HepG2 (cell line): ENCODE measurements around the gene TVP23C. TPM values are rescaled to one million over a fixed set of nuclear protein-coding genes. Genes with fewer than 3 reads are reported as not detected.
A peak's percentile ranks its signal among the peaks of the same experiment; 100 is the strongest.

Experiments used
- ATAC-seq: fragments of 200-7000 bp; cut with Tn5 transposase; 3 replicates; pipeline ENCODE4 v1.9.1; 2020; ENCODE audit warnings: mild to moderate bottlenecking, moderate library complexity
- BruUV-seq: library from RNA; stranded (reverse); fragments of 400-500 nt; replicated peaks from 2 replicates; lab custom pipeline; 2021; lab: Mats Ljungman, UMichigan
- CTCF ChIA-PET: fragments of 300-600 bp; formaldehyde crosslinking; extraction: SDS; loops from one replicate; lab custom pipeline; 2021; ENCODE audit warnings: low total read pairs, inconsistent platforms, low intra/inter-chr PET ratio; lab: Yijun Ruan, JAX
- POLR2A ChIA-PET: fragments of 350-600 bp; sonication (Branson Sonifier 250); formaldehyde crosslinking; loops from one replicate; lab custom pipeline; 2020; ENCODE audit warnings: antibody characterized with exemption, inconsistent platforms; lab: Yijun Ruan, JAX
- DNase-seq: peaks from one replicate; pipeline ENCODE4 v3.0.0-alpha.2; 2015; ENCODE audit warnings: low spot score
- FAIRE-seq: peaks from 3 replicates; lab custom pipeline; 2011; peaks lifted over from hg19 to GRCh38; lab: Jason Lieb, UNC
- H2AFZ ChIP-seq: one replicate; pipeline ENCODE4 v1.6.1; 2011; ENCODE audit warnings: low read length, inconsistent platforms
- H3K27ac ChIP-seq: fragments of 300-600 bp; 3 replicates; pipeline ENCODE4 v1.8.0; 2011; ENCODE audit warnings: mixed run types, mild to moderate bottlenecking, mixed read lengths, low read length, inconsistent platforms; ENCODE audit not compliant: insufficient read depth; ENCODE audit errors: extremely low read length
- H3K27me3 ChIP-seq, 2 experiments: fragments of 200-600 bp in 1 of 2; 2 replicates in 1 of 2; 3 replicates in 1 of 2; pipeline versions ENCODE4 v1.6.0 to v1.8.0; 2011; ENCODE audit warnings: low read length in 2 of 2, mild to moderate bottlenecking in 2 of 2, moderate library complexity in 2 of 2, inconsistent platforms in 1 of 2; ENCODE audit not compliant: insufficient read depth in 2 of 2, control insufficient read depth in 1 of 2
- H3K36me3 ChIP-seq, 2 experiments: fragments of 200-600 bp in 1 of 2; replicated peaks in 1 of 2; 2 replicates in 1 of 2; 3 replicates in 1 of 2; pipeline versions ENCODE4 v1.5.1 to v1.8.0; 2011; ENCODE audit warnings: low read length in 2 of 2, inconsistent platforms in 1 of 2; ENCODE audit not compliant: insufficient read depth in 2 of 2, control insufficient read depth in 1 of 2
- H3K4me1 ChIP-seq: 2 replicates; pipeline ENCODE4 v1.5.1; 2012; ENCODE audit warnings: low read length, inconsistent platforms; ENCODE audit not compliant: insufficient read depth
- H3K4me2 ChIP-seq: 2 replicates; pipeline ENCODE4 v1.6.0; 2011; ENCODE audit warnings: low read depth, low read length, inconsistent platforms
- H3K4me3 ChIP-seq, 3 experiments: fragments of 200-600 bp in 1 of 3; sonication (generic), shearing (Covaris generic) in 1 of 3; replicated peaks in 1 of 3; 2 replicates each; pipeline ENCODE4 v1.5.1; 2011 to 2016; ENCODE audit warnings: low read length in 3 of 3, inconsistent platforms in 2 of 3, low read depth in 2 of 3, mild to moderate bottlenecking in 2 of 3, control low read depth in 1 of 3, mixed read lengths in 1 of 3; ENCODE audit not compliant: insufficient read depth in 1 of 3
- H3K79me2 ChIP-seq: one replicate; pipeline ENCODE4 v1.6.1; 2011; ENCODE audit warnings: low read length, inconsistent platforms; ENCODE audit not compliant: insufficient read depth
- H3K9ac ChIP-seq: 2 replicates; pipeline ENCODE4 v1.6.0; 2011; ENCODE audit warnings: mild to moderate bottlenecking, low read depth, low read length, inconsistent platforms; ENCODE audit not compliant: insufficient read depth
- H3K9me3 ChIP-seq: 2 replicates; pipeline ENCODE4 v1.5.1; 2012; ENCODE audit warnings: mild to moderate bottlenecking, low read length
- H4K20me1 ChIP-seq: 2 replicates; pipeline ENCODE4 v1.6.0; 2011; ENCODE audit warnings: inconsistent platforms, mild to moderate bottlenecking, low read length, moderate library complexity; ENCODE audit not compliant: insufficient read depth
- ESRRA ChIP-seq: sonication (generic); formaldehyde crosslinking; IDR thresholded peaks from 2 replicates; pipeline ENCODE4 v1.5.1; 2020; ENCODE audit warnings: mild to moderate bottlenecking, low read depth, missing genetic modification reagents
- NFRKB ChIP-seq: fragments of 450-650 bp; IDR thresholded peaks from 2 replicates; pipeline ENCODE4 v1.6.1; 2017
- SIX4 ChIP-seq: sonication (generic); formaldehyde crosslinking; IDR thresholded peaks from 2 replicates; pipeline ENCODE4 v1.4.0; 2020; ENCODE audit warnings: missing genetic modification reagents
- THYN1 ChIP-seq: sonication (generic); formaldehyde crosslinking; IDR thresholded peaks from 2 replicates; pipeline ENCODE4 v1.8.1; 2023; ENCODE audit warnings: low read depth, mild to moderate bottlenecking, moderate library complexity, missing genetic modification reagents, borderline replicate concordance
- ZKSCAN1 ChIP-seq: fragments of 150-350 bp; IDR thresholded peaks from 2 replicates; pipeline ENCODE4 v1.6.1; 2014; ENCODE audit warnings: low read length
- ZNF124 ChIP-seq: sonication (generic); formaldehyde crosslinking; IDR thresholded peaks from 2 replicates; pipeline ENCODE4 v1.4.0; 2020; ENCODE audit warnings: missing genetic modification reagents
- ZNF296 ChIP-seq: sonication (generic); formaldehyde crosslinking; conservative IDR thresholded peaks from 2 replicates; pipeline ENCODE4 v1.5.0; 2020; ENCODE audit warnings: mild to moderate bottlenecking, missing genetic modification reagents
- ZNF431 ChIP-seq: sonication (generic); formaldehyde crosslinking; IDR thresholded peaks from 2 replicates; pipeline ENCODE4 v1.9.0; 2022; ENCODE audit warnings: missing genetic modification reagents, low read depth, mild to moderate bottlenecking, borderline replicate concordance
- ZNF788 ChIP-seq: sonication (generic); formaldehyde crosslinking; IDR thresholded peaks from 2 replicates; pipeline ENCODE4 v1.5.0; 2020; ENCODE audit warnings: mild to moderate bottlenecking, missing genetic modification reagents, borderline replicate concordance
- WGBS: methylation state at CpG from one replicate; pipeline ENCODE4 v1.1.6; 2017; ENCODE audit warnings: low lambda C conversion rate; 5-methylcytosine and 5-hydroxymethylcytosine counted together
- in situ Hi-C: cut with HindIII; loops from 2 replicates; pipeline ENCODE4 v1.10.0; 2017; ENCODE audit warnings: low pct_unique_long_range_greater_than_20kb; ENCODE audit not compliant: extremely low pct_ligation_motif_present
- intact Hi-C: fragments of 100-400 bp; cut with micrococcal nuclease; formaldehyde crosslinking; loops from one replicate; pipeline ENCODE4 v1.10.0; 2022; ENCODE audit not compliant: unreplicated experiment
- polyA plus RNA-seq, 8 experiments: library from polyadenylated mRNA; depleted of rRNA in 3 of 8; stranded (reverse) in 7 of 8; unstranded in 1 of 8; fragments of >200 nt; fragmentation: Illumina TruSeq in 4 of 8; extraction: Trizol in 4 of 8; gene quantifications; 2 replicates each; pipeline versions ENCODE4 v1.2.1 to v1.2.3, GENCODE V29; 2011 to 2016; ENCODE audit warnings: low read depth in 4 of 8, missing spikeins in 1 of 8, mixed read lengths in 1 of 8; ENCODE audit not compliant: insufficient read depth in 1 of 8
- total RNA-seq, 5 experiments: library from RNA; depleted of rRNA; stranded (reverse); fragments of >200 nt; fragmentation: Illumina TruSeq; extraction: Trizol; gene quantifications; 2 replicates each; pipeline ENCODE4 v1.2.3, GENCODE V29; 2016; ENCODE audit warnings: low read depth in 1 of 5
- TF ChIP-seq, protein P1 (sequence below): sonication (generic); formaldehyde crosslinking; IDR thresholded peaks from 2 replicates; pipeline ENCODE4 v1.8.0; 2022; ENCODE audit warnings: missing genetic modification reagents, mild to moderate bottlenecking, inconsistent platforms, borderline replicate concordance
- TF ChIP-seq, protein P2 (sequence below): sonication (generic); formaldehyde crosslinking; IDR thresholded peaks from 2 replicates; pipeline ENCODE4 v1.5.0; 2020; ENCODE audit warnings: missing genetic modification reagents
- TF ChIP-seq, protein P3 (sequence below): IDR thresholded peaks from 2 replicates; pipeline ENCODE4 v1.6.1; 2016; ENCODE audit warnings: low read depth, borderline replicate concordance
- TF ChIP-seq, protein P4 (sequence below): sonication (generic); formaldehyde crosslinking; IDR thresholded peaks from 2 replicates; pipeline ENCODE4 v1.4.0; 2020; ENCODE audit warnings: missing genetic modification reagents

The TVP23C gene
- total and polyA plus RNA-seq, 2 of the 13 experiments (the other 11 are each of a cell fraction or from before 2014, with no cell fraction given), result 10.4 to 28.2 TPM

DNA sequence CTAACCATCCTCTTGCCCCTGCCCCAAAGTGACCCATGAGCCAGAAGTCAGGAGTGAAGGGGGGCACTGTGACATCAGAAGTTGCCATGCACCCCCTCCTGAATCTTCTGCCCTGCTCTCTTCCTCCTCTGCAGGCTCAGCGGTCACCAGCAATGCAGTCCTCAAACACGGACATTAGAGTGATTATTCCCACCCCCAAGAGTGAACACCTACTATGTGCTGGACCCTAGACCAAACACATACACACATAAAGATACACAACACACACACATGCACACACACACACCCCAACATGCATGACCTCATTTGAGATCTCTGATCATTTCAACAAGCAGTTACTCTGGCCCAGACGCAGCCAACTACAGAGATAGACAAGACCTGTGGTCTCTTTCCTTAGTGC is 95.7 kb downstream of the TVP23C start, which contains the start of gene CDRT4:
TSS of gene CDRT4 (minus strand) at position 30 of the 400 bp plus-strand sequence. CDS start 27,383 bp downstream, outside the sequence.
- in situ Hi-C loops (no loop called here), intact Hi-C loops (no loop called here)
- Histone ChIP-seq H3K9ac (no peak within 1 kb of the TSS), H3K4me2 (no peak within 1 kb of the TSS), H4K20me1 (no peaks in the 10 kb centered on the region), H3K27me3 (no peaks in the 10 kb centered on the region), H3K4me1 (0 out of 2 replicates have a peak, but pooled peaks cover 8% of the 10 kb centered on the region), H3K36me3 (peaks cover 0 to 4% of the 10 kb centered on the region in 2 experiments; a peak in 3 of 5 replicates), H3K27ac (no peak within 1 kb of the TSS), H3K79me2 (no peaks in the 10 kb centered on the region), H3K4me3 (no peak within 1 kb of the TSS), H3K9me3 (no peaks in the 10 kb centered on the region), H2AFZ (no peak within 1 kb of the TSS)
- CTCF ChIA-PET, result no interaction called here
- POLR2A ChIA-PET, result no interaction called here
- ATAC-seq, result no peak
- BruUV-seq, result no TSS peak
- WGBS, result 91% methylated on average over 3 of the region's 3 CpGs
- TF ChIP-seq ZKSCAN1, result peak; percentile 60; the same call in 1 of the 2 replicates
- no peak for TF ChIP-seq ZNF124
- DNase-seq, result no peak
- FAIRE-seq, result no peak

DNA sequence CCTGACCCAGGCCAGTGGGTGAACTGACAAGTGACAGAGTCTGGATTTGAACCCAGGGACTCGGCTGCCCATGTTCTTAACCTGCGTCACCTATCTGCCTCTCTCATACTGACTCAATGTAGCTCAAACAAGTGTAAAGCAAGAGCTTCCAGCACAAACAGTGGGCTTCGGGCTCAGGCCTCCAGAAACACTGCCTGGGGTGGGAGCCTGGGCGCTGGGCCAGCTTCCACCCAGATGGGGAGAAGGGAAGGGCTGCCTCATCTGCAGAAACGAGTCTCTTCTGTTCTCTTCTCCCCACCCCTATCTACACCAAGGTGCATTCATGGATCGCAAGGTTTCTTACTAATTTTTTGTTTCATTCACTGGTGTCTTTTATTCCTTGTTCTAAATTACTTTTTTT is 97.2 kb downstream of the TVP23C start:
- no peak overlapping the region for H2AFZ ChIP-seq

More for the DNA sequence above, 97.2 kb downstream of the TVP23C start:
- H4K20me1 ChIP-seq, result no peaks in the 10 kb centered on the region
- DNase-seq (no peak), ATAC-seq (no peak), FAIRE-seq (no peak)
- no peaks in the 10 kb centered on the region for H3K9me3 ChIP-seq
- in situ Hi-C loops (no loop called here), intact Hi-C loops (no loop called here)
- peaks cover 3% of the 10 kb centered on the region in 2 experiments; a peak in 3 of 5 replicates for H3K36me3 ChIP-seq
- H3K4me3 ChIP-seq, result no peak overlapping the region
- H3K9ac ChIP-seq, result no peak overlapping the region
- BruUV-seq, result no TSS peak
- POLR2A ChIA-PET, result no interaction called here
- 98% methylated on average over 5 of the region's 6 CpGs for WGBS
- no peaks in the 10 kb centered on the region for H3K79me2 ChIP-seq
- TF ChIP-seq, protein P1, sequence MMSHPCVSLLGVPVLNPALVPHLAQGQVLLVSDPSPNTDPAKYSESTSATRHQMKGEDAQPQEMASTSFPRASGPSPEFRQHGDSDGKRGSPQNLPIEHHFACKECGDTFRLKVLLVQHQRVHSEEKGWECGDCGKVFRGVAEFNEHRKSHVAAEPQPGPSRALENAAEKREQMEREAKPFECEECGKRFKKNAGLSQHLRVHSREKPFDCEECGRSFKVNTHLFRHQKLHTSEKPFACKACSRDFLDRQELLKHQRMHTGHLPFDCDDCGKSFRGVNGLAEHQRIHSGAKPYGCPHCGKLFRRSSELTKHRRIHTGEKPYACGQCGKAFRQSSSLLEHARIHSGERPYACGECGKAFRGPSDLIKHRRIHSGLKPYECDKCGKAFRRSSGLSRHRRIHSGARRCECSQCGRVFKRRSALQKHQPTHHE (CRISPR knock-in tag), result no peak
- TF ChIP-seq, protein P2, sequence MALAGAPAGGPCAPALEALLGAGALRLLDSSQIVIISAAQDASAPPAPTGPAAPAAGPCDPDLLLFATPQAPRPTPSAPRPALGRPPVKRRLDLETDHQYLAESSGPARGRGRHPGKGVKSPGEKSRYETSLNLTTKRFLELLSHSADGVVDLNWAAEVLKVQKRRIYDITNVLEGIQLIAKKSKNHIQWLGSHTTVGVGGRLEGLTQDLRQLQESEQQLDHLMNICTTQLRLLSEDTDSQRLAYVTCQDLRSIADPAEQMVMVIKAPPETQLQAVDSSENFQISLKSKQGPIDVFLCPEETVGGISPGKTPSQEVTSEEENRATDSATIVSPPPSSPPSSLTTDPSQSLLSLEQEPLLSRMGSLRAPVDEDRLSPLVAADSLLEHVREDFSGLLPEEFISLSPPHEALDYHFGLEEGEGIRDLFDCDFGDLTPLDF (CRISPR knock-in tag), result no peak
- TF ChIP-seq, protein P3, sequence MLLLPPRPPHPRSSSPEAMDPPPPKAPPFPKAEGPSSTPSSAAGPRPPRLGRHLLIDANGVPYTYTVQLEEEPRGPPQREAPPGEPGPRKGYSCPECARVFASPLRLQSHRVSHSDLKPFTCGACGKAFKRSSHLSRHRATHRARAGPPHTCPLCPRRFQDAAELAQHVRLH (CRISPR knock-in tag), result no peak
- TF ChIP-seq THYN1 (CRISPR knock-in tag), result no peak
- no peak for TF ChIP-seq ESRRA
- no peak for TF ChIP-seq ZNF788 (CRISPR knock-in tag)
- TF ChIP-seq, protein P4, sequence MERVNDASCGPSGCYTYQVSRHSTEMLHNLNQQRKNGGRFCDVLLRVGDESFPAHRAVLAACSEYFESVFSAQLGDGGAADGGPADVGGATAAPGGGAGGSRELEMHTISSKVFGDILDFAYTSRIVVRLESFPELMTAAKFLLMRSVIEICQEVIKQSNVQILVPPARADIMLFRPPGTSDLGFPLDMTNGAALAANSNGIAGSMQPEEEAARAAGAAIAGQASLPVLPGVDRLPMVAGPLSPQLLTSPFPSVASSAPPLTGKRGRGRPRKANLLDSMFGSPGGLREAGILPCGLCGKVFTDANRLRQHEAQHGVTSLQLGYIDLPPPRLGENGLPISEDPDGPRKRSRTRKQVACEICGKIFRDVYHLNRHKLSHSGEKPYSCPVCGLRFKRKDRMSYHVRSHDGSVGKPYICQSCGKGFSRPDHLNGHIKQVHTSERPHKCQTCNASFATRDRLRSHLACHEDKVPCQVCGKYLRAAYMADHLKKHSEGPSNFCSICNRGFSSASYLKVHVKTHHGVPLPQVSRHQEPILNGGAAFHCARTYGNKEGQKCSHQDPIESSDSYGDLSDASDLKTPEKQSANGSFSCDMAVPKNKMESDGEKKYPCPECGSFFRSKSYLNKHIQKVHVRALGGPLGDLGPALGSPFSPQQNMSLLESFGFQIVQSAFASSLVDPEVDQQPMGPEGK (CRISPR knock-in tag), result no peak
- TF ChIP-seq SIX4 (CRISPR knock-in tag), result no peak
- TF ChIP-seq ZNF296, result no peak
- TF ChIP-seq ZNF431, result no peak
- TF ChIP-seq NFRKB, result no peak
- TF ChIP-seq, all 625 proteins: peak for 0
- H3K27me3 ChIP-seq, result no peaks in the 10 kb centered on the region
- CTCF ChIA-PET, result no interaction called here
- H3K27ac ChIP-seq, result no peak overlapping the region
- 0 out of 2 replicates have a peak, but pooled peaks cover 8% of the 10 kb centered on the region for H3K4me1 ChIP-seq
- H3K4me2 ChIP-seq, result no peak overlapping the region
